IMR-90 (cell line): ENCODE results near the gene WARS2. TPM values are rescaled to one million over a fixed set of nuclear protein-coding genes. Genes with fewer than 3 reads are reported as not detected.

Experiments used
- ATAC-seq: fragments of 200-7000 bp; cut with Tn5 transposase; 2 replicates; pipeline ENCODE4 v1.9.1; 2020; ENCODE audit warnings: low read depth, mild to moderate bottlenecking, moderate library complexity
- BruUV-seq: library from RNA; stranded (reverse); fragments of 400-500 nt; replicated peaks from 2 replicates; lab custom pipeline; 2021; lab: Mats Ljungman, UMichigan
- CTCF ChIA-PET: fragments of 300-600 bp; formaldehyde crosslinking; extraction: SDS; loops from one replicate; lab custom pipeline; 2021; ENCODE audit warnings: antibody characterized with exemption; lab: Yijun Ruan, JAX
- POLR2A ChIA-PET: fragments of 300-600 bp; sonication (Branson Sonifier 250); formaldehyde crosslinking; loops from one replicate; lab custom pipeline; 2022; ENCODE audit warnings: antibody characterized with exemption; ENCODE audit not compliant: unreplicated experiment; lab: Charles Lee
- DNase-seq: peaks from one replicate; pipeline ENCODE4 v3.0.0; 2013
- H2AFZ ChIP-seq: replicated peaks from 2 replicates; pipeline ENCODE3; 2013; ENCODE audit warnings: low read length, mild to moderate bottlenecking; ENCODE audit not compliant: poor library complexity
- H2AK5ac ChIP-seq: 2 replicates; pipeline ENCODE4 v1.6.1; 2013; ENCODE audit warnings: low read depth, low read length, inconsistent platforms
- H2AK9ac ChIP-seq: replicated peaks from 2 replicates; pipeline ENCODE3; 2013; ENCODE audit warnings: mild to moderate bottlenecking, low read depth, low read length, moderate library complexity; ENCODE audit not compliant: poor library complexity
- H2BK120ac ChIP-seq: 2 replicates; pipeline ENCODE4 v1.6.1; 2013; ENCODE audit warnings: low read depth, low read length, inconsistent platforms
- H2BK15ac ChIP-seq: 3 replicates; pipeline ENCODE4 v1.6.1; 2013; ENCODE audit warnings: low read depth, low read length, inconsistent platforms
- H2BK20ac ChIP-seq: 2 replicates; pipeline ENCODE4 v1.6.1; 2013; ENCODE audit warnings: low read depth, mild to moderate bottlenecking, inconsistent platforms, low read length, moderate library complexity
- H2BK5ac ChIP-seq: 2 replicates; pipeline ENCODE4 v1.6.1; 2013; ENCODE audit warnings: mild to moderate bottlenecking, low read depth, low read length, inconsistent platforms; ENCODE audit not compliant: poor library complexity, severe bottlenecking
- H3K14ac ChIP-seq: replicated peaks from 2 replicates; pipeline ENCODE4 v1.6.1; 2013; ENCODE audit warnings: low read depth, low read length, inconsistent platforms
- H3K18ac ChIP-seq: 2 replicates; pipeline ENCODE4 v1.6.1; 2013; ENCODE audit warnings: low read depth, low read length, control low read depth
- H3K23ac ChIP-seq: 2 replicates; pipeline ENCODE4 v1.6.1; 2013; ENCODE audit warnings: low read depth, low read length, inconsistent platforms
- H3K27ac ChIP-seq: 2 replicates; pipeline ENCODE4 v1.5.1; 2013; ENCODE audit warnings: mild to moderate bottlenecking, control low read depth, low read length; ENCODE audit not compliant: insufficient read depth
- H3K27me3 ChIP-seq: 2 replicates; pipeline ENCODE4 v1.6.1; 2013; ENCODE audit warnings: low read length; ENCODE audit not compliant: control insufficient read depth, insufficient read depth
- H3K36me3 ChIP-seq: 2 replicates; pipeline ENCODE4 v1.6.1; 2013; ENCODE audit warnings: low read length, mixed read lengths; ENCODE audit not compliant: control insufficient read depth, insufficient read depth
- H3K4ac ChIP-seq: 2 replicates; pipeline ENCODE4 v1.6.1; 2013; ENCODE audit warnings: low read depth, low read length, inconsistent platforms
- H3K4me1 ChIP-seq: 2 replicates; pipeline ENCODE4 v1.6.1; 2013; ENCODE audit warnings: low read length, mixed read lengths; ENCODE audit not compliant: control insufficient read depth, insufficient read depth
- H3K4me2 ChIP-seq: 2 replicates; pipeline ENCODE4 v1.6.1; 2013; ENCODE audit warnings: low read depth, mild to moderate bottlenecking, control low read depth, low read length, moderate library complexity
- H3K4me3 ChIP-seq: 2 replicates; pipeline ENCODE4 v1.5.1; 2013; ENCODE audit warnings: low read depth, mild to moderate bottlenecking, control low read depth, low read length, moderate library complexity; ENCODE audit not compliant: insufficient read depth
- H3K56ac ChIP-seq: 2 replicates; pipeline ENCODE4 v1.6.1; 2013; ENCODE audit warnings: low read length, inconsistent platforms; ENCODE audit not compliant: insufficient read depth; ENCODE audit errors: extremely low read depth
- H3K79me1 ChIP-seq, 2 experiments: 2 replicates each; pipeline ENCODE4 v1.6.1; 2013; ENCODE audit warnings: low read length in 2 of 2, inconsistent platforms in 1 of 2, low read depth in 1 of 2
- H3K9ac ChIP-seq: 2 replicates; pipeline ENCODE4 v1.6.1; 2013; ENCODE audit warnings: low read depth, low read length, control low read depth
- H3K9me1 ChIP-seq: 2 replicates; pipeline ENCODE4 v1.6.1; 2013; ENCODE audit warnings: low read length, inconsistent platforms; ENCODE audit not compliant: insufficient read depth
- H3K9me3 ChIP-seq: 2 replicates; pipeline ENCODE4 v1.6.1; 2013; ENCODE audit warnings: low read length; ENCODE audit not compliant: control insufficient read depth, insufficient read depth
- H4K20me1 ChIP-seq: 2 replicates; pipeline ENCODE4 v1.6.1; 2013; ENCODE audit warnings: low read length, inconsistent platforms; ENCODE audit not compliant: insufficient read depth
- H4K5ac ChIP-seq: 2 replicates; pipeline ENCODE4 v1.6.1; 2013; ENCODE audit warnings: mild to moderate bottlenecking, low read depth, low read length, control low read depth
- H4K8ac ChIP-seq, 2 experiments: 2 replicates each; pipeline ENCODE4 v1.6.1; 2013; ENCODE audit warnings: low read depth in 2 of 2, low read length in 2 of 2, control low read depth in 1 of 2, inconsistent platforms in 1 of 2
- H4K91ac ChIP-seq: 2 replicates; pipeline ENCODE4 v1.6.1; 2013; ENCODE audit warnings: low read depth, low read length, inconsistent platforms; ENCODE audit not compliant: insufficient read depth
- CHD1 ChIP-seq: IDR thresholded peaks from 2 replicates; pipeline ENCODE4 v1.6.1; 2012; ENCODE audit warnings: low read depth, low read length, improper control_type of control experiment
- CTCF ChIP-seq: conservative IDR thresholded peaks from 2 replicates; pipeline ENCODE4 v1.5.1; 2012; ENCODE audit warnings: mild to moderate bottlenecking, low read depth, low read length, improper control_type of control experiment
- MAFK ChIP-seq: IDR thresholded peaks from 2 replicates; pipeline ENCODE4 v1.6.1; 2012; ENCODE audit warnings: low read depth, low read length, improper control_type of control experiment
- dilution Hi-C: fragments of 300-500 bp; cut with HindIII; formaldehyde crosslinking; loops from one replicate; pipeline ENCODE4 v1.14.3; 2018; ENCODE audit warnings: low sequenced_read_pairs; ENCODE audit not compliant: unreplicated experiment
- in situ Hi-C: fragments of 300-500 bp; cut with MboI; formaldehyde crosslinking; loops from 3 replicates; pipeline ENCODE4 v1.14.3; 2019; ENCODE audit warnings: low sequenced_read_pairs, inconsistent platforms, mixed read lengths
- intact Hi-C: fragments of 100-400 bp; cut with micrococcal nuclease; formaldehyde crosslinking; loops from 2 replicates; pipeline ENCODE4 v1.10.0; 2022
- polyA plus RNA-seq, 3 experiments: library from polyadenylated mRNA; depleted of rRNA; stranded (reverse); fragments of >200 nt; gene quantifications; 2 replicates each; pipeline ENCODE4 v1.2.3, GENCODE V29; 2012; ENCODE audit warnings: low replicate concordance in 1 of 3
- total RNA-seq: library from RNA; depleted of rRNA; stranded (reverse); fragments of >200 nt; gene quantifications from 2 replicates; pipeline ENCODE4 v1.2.3, GENCODE V29; 2012
- TF ChIP-seq, protein P1 (sequence below): fragments of 150-350 bp; IDR thresholded peaks from 2 replicates; pipeline ENCODE4 v1.6.1; 2016; ENCODE audit warnings: low read depth, mild to moderate bottlenecking, low read length, moderate library complexity, borderline replicate concordance

Gene WARS2
- total and polyA plus RNA-seq, 2 of the 4 experiments (the other 2 are of a cell fraction), result 5.7 to 20.3 TPM

DNA sequence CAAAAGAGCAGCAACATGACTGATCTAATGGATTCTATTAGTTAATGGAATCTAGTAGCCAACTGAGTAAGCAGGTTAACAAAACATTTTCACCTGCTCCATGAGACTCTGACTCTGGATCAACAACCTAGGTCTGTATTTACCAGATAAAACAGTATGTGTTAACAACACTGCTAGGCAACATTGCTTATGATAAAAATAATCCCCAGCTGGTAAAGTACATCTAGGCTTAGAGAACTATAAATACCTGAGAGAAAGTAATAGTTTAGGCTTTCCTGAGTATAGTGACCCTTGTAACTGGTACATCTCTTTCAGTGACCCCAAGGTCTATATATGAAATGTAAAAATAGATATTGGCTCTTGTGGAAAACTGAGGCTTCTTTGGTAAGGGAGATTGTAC, 78.8 kb downstream of the WARS2 start:
- Histone ChIP-seq H2BK120ac (no peak overlapping the region), H2AK9ac (no peak overlapping the region), H2BK15ac (no peak overlapping the region), H3K14ac (no peak overlapping the region), H4K8ac (no peak overlapping the region), H2BK5ac (no peak overlapping the region), H3K4me1 (no peaks in the 10 kb centered on the region), H4K20me1 (no peaks in the 10 kb centered on the region), H3K4me2 (no peak overlapping the region), H3K4ac (no peak overlapping the region), H3K36me3 (no peaks in the 10 kb centered on the region), H3K9me1 (no peaks in the 10 kb centered on the region), H3K9me3 (no peaks in the 10 kb centered on the region), H2AK5ac (no peak overlapping the region), H3K9ac (no peak overlapping the region), H3K56ac (no peak overlapping the region), H2AFZ (no peak overlapping the region), H4K5ac (no peak overlapping the region), H3K23ac (no peak overlapping the region), H3K27ac (no peak overlapping the region), H3K27me3 (no peaks in the 10 kb centered on the region), H2BK20ac (no peak overlapping the region), H4K91ac (no peak overlapping the region), H3K18ac (no peak overlapping the region), H3K79me1 (no peaks in the 10 kb centered on the region), H3K4me3 (no peak overlapping the region)
- no TSS peak for BruUV-seq
- in situ Hi-C loops, result no loop called here
- dilution Hi-C loops, result no loop called here
- ATAC-seq (no peak), DNase-seq (no peak)
- ChIA-PET POLR2A (no interaction called here), CTCF (no interaction called here)
- intact Hi-C loops, result no loop called here
- no peak for TF ChIP-seq MAFK
- TF ChIP-seq, protein P1, sequence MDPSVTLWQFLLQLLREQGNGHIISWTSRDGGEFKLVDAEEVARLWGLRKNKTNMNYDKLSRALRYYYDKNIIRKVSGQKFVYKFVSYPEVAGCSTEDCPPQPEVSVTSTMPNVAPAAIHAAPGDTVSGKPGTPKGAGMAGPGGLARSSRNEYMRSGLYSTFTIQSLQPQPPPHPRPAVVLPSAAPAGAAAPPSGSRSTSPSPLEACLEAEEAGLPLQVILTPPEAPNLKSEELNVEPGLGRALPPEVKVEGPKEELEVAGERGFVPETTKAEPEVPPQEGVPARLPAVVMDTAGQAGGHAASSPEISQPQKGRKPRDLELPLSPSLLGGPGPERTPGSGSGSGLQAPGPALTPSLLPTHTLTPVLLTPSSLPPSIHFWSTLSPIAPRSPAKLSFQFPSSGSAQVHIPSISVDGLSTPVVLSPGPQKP, result no peak
- TF ChIP-seq CTCF, result no peak
- TF ChIP-seq CHD1, result no peak
